ENCODE data around the gene MBOAT7. TPM values are rescaled to one million over a fixed set of nuclear protein-coding genes. Genes with fewer than 3 reads are reported as not detected.
A peak's percentile ranks its signal among the peaks of the same experiment; 100 is the strongest.

MBOAT7 gene
- total and polyA plus RNA-seq, 2 of the 4 experiments (the other 2 are of a cell fraction): 11.3 to 121 TPM

DNA sequence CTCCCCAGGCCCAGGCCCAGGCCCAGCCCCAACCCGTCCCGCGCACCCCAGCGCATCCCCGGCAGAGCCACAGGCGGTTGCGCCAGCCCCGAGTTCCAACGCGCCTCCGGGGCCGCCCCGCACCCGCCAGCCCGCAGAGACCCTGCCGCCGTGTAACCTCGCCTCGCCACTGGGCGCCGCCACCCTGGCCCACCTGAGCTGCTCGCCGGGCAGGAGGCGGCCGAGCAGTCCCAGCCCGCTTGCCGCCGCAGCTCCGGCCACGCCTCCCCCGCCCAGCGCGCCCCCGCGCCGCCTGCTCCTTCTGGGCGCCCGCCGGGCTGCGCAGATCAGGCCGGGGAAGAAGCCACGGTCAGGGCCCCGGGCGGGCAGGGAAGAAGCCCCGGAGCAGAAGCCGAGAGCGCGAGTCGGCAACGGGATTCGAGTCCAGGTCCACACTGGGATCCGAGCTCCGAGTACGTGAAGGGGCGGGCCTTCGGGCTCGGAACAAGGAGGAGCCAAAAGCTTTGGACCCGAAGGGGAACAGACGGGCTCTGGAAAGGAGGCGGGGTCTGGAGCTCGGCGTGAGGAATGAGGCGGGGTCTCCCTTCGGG lies at the start of gene MBOAT7 (continued):
- TF ChIP-seq POLR2A (IDR thresholded peaks at IDR 0.05; ENCODE audit: low read depth, low read length) (peak; percentile 68), RAD21 (IDR thresholded peaks at IDR 0.05; ENCODE audit: low read length) (no peak), MXI1 (IDR thresholded peaks at IDR 0.05; ENCODE audit: borderline replicate concordance, low read depth, low read length) (peak; percentile 60; the same call in 1 of the 2 replicates), BHLHE40 (IDR thresholded peaks at IDR 0.05; ENCODE audit: low read depth, low read length) (no peak)

DNA sequence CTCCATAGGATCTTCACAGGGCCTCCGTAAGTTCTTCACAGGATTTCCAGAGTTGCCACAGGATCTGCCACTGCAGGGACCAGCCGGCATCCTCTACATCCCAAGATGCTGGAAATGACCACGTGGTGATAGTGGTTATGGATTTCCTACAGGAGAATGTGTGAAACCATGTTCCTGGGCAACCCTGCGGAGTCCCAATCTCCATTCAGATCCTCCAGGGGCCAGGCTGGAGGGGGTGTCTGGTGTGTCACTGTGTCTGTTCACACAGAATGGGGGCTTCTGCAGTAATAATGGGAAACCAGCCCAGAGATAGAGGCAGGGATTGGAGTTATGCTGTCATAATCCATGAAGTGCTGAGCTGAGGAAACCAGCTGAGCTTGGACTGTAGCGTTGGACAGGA lies 44.6 kb upstream of the MBOAT7 start:
- Histone ChIP-seq H2BK20ac (ENCODE audit: low read depth, low read length) (no peak overlapping the region), H2BK5ac (ENCODE audit: low read depth, low read length, poor library complexity, severe bottlenecking) (no peak overlapping the region), H3K23ac (ENCODE audit: low read depth, low read length) (no peak overlapping the region), H3K4ac (ENCODE audit: low read depth, low read length) (no peak overlapping the region), H4K91ac (ENCODE audit: insufficient read depth, low read depth, low read length) (no peak overlapping the region), H3K27me3 (ENCODE audit: control insufficient read depth, insufficient read depth, low read length) (peaks cover 7% of the 10 kb centered on the region), H2BK15ac (ENCODE audit: low read depth, low read length) (no peak overlapping the region), H2AK5ac (ENCODE audit: low read depth, low read length) (no peak overlapping the region), H3K9ac (ENCODE audit: low read depth, low read length) (no peak overlapping the region), H3K79me1 (ENCODE audit: low read depth in 1 of 2, low read length in 2 of 2) (no peaks in the 10 kb centered on the region), H4K8ac (ENCODE audit: low read depth in 2 of 2, low read length in 2 of 2) (no peak overlapping the region), H3K9me3 (ENCODE audit: control insufficient read depth, insufficient read depth, low read length) (no peaks in the 10 kb centered on the region), H2AFZ (replicated peaks; ENCODE audit: low read length, poor library complexity) (no peak overlapping the region), H3K36me3 (ENCODE audit: control insufficient read depth, insufficient read depth, low read length) (no peaks in the 10 kb centered on the region), H2AK9ac (replicated peaks; ENCODE audit: low read depth, low read length, poor library complexity) (no peak overlapping the region), H4K20me1 (ENCODE audit: insufficient read depth, low read length) (no peaks in the 10 kb centered on the region), H3K14ac (replicated peaks; ENCODE audit: low read depth, low read length) (no peak overlapping the region), H3K56ac (ENCODE audit: extremely low read depth, insufficient read depth, low read length) (no peak overlapping the region), H3K9me1 (ENCODE audit: insufficient read depth, low read length) (no peaks in the 10 kb centered on the region; the same call in 1 of the 2 replicates), H3K27ac (ENCODE audit: insufficient read depth, low read length) (no peak overlapping the region), H3K4me1 (ENCODE audit: control insufficient read depth, insufficient read depth, low read length) (no peaks in the 10 kb centered on the region), H2BK120ac (ENCODE audit: low read depth, low read length) (no peak overlapping the region), H3K18ac (ENCODE audit: low read depth, low read length) (no peak overlapping the region), H3K4me2 (ENCODE audit: low read depth, low read length) (no peak overlapping the region), H3K4me3 (ENCODE audit: insufficient read depth, low read depth, low read length) (no peak overlapping the region), H4K5ac (ENCODE audit: low read depth, low read length) (no peak overlapping the region)
- POLR2A ChIA-PET (ENCODE audit: unreplicated experiment): no interaction called here
- intact Hi-C loops (cut with micrococcal nuclease) (no loop called here), in situ Hi-C loops (cut with MboI; ENCODE audit: low sequenced_read_pairs) (no loop called here), dilution Hi-C loops (cut with HindIII; ENCODE audit: low sequenced_read_pairs, unreplicated experiment) (no loop called here)
- no CpG with 5 or more reads among the region's 5 CpGs for WGBS, 2 experiments (ENCODE audit: extremely low coverage in 2 of 2, insufficient read length in 1 of 2)
- DNase-seq (no peak), ATAC-seq (ENCODE audit: low read depth) (no peak)
- no TSS peak for BruUV-seq (replicated peaks)
- CTCF ChIA-PET: no interaction called here
- TF ChIP-seq POLR2A (IDR thresholded peaks at IDR 0.05; ENCODE audit: low read depth, low read length) (no peak), RFX5 (IDR thresholded peaks at IDR 0.05; ENCODE audit: low read depth, low read length) (no peak), RAD21 (IDR thresholded peaks at IDR 0.05; ENCODE audit: low read length) (no peak), CEBPB (IDR thresholded peaks at IDR 0.05; ENCODE audit: low read depth, low read length) (no peak), BHLHE40 (IDR thresholded peaks at IDR 0.05; ENCODE audit: low read depth, low read length) (no peak), RCOR1 (IDR thresholded peaks at IDR 0.05; ENCODE audit: insufficient replicate concordance, low read length) (no peak), FOS (IDR thresholded peaks at IDR 0.05; ENCODE audit: low read depth, low read length) (no peak), NFE2L2 (IDR thresholded peaks at IDR 0.05; ENCODE audit: low read depth, low read length) (no peak), MAFK (IDR thresholded peaks at IDR 0.05; ENCODE audit: low read depth, low read length) (no peak), MAZ (IDR thresholded peaks at IDR 0.05; ENCODE audit: borderline replicate concordance, low read depth, low read length) (no peak), MXI1 (IDR thresholded peaks at IDR 0.05; ENCODE audit: borderline replicate concordance, low read depth, low read length) (no peak)
- TF ChIP-seq, protein P1, sequence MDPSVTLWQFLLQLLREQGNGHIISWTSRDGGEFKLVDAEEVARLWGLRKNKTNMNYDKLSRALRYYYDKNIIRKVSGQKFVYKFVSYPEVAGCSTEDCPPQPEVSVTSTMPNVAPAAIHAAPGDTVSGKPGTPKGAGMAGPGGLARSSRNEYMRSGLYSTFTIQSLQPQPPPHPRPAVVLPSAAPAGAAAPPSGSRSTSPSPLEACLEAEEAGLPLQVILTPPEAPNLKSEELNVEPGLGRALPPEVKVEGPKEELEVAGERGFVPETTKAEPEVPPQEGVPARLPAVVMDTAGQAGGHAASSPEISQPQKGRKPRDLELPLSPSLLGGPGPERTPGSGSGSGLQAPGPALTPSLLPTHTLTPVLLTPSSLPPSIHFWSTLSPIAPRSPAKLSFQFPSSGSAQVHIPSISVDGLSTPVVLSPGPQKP (IDR thresholded peaks at IDR 0.05; ENCODE audit: borderline replicate concordance, low read depth, low read length): no peak
- TF ChIP-seq, protein P2, sequence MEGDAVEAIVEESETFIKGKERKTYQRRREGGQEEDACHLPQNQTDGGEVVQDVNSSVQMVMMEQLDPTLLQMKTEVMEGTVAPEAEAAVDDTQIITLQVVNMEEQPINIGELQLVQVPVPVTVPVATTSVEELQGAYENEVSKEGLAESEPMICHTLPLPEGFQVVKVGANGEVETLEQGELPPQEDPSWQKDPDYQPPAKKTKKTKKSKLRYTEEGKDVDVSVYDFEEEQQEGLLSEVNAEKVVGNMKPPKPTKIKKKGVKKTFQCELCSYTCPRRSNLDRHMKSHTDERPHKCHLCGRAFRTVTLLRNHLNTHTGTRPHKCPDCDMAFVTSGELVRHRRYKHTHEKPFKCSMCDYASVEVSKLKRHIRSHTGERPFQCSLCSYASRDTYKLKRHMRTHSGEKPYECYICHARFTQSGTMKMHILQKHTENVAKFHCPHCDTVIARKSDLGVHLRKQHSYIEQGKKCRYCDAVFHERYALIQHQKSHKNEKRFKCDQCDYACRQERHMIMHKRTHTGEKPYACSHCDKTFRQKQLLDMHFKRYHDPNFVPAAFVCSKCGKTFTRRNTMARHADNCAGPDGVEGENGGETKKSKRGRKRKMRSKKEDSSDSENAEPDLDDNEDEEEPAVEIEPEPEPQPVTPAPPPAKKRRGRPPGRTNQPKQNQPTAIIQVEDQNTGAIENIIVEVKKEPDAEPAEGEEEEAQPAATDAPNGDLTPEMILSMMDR (conservative IDR thresholded peaks at IDR 0.05; ENCODE audit: low read depth, low read length): no peak

All from IMR-90 (cell line).